Neural cell (in vitro differentiated cells): ENCODE data around the gene CBFA2T3. TPM values are rescaled to one million over a fixed set of nuclear protein-coding genes. Genes with fewer than 3 reads are reported as not detected.

ENCODE experiments used
- H2AFZ ChIP-seq: fragments of 200-600, 300-800 bp; sonication (generic), shearing (Covaris generic); 2 replicates; pipeline ENCODE4 v1.6.0; 2014; ENCODE audit warnings: low read depth, mild to moderate bottlenecking, antibody characterized with exemption, low read length, moderate library complexity
- H3F3A ChIP-seq: fragments of 200-600 bp; shearing (Covaris generic); 2 replicates; pipeline ENCODE4 v1.6.1; 2016; ENCODE audit warnings: mild to moderate bottlenecking, moderate library complexity, mixed read lengths, antibody characterized with exemption, low read length; ENCODE audit not compliant: insufficient read depth, poor library complexity, severe bottlenecking
- H3K27ac ChIP-seq: fragments of 200-600, 300-800 bp; sonication (generic), shearing (Covaris generic); 2 replicates; pipeline ENCODE4 v1.5.1; 2014; ENCODE audit warnings: mild to moderate bottlenecking, low read length, moderate library complexity
- H3K27me3 ChIP-seq: fragments of 300-800, 200-600 bp; sonication (generic), shearing (Covaris generic); 2 replicates; pipeline ENCODE4 v1.6.0; 2014; ENCODE audit warnings: mild to moderate bottlenecking, low read depth, low read length, moderate library complexity; ENCODE audit not compliant: insufficient read depth
- H3K36me3 ChIP-seq: fragments of 300-800, 200-600 bp; sonication (generic), shearing (Covaris generic); 2 replicates; pipeline ENCODE4 v1.5.1; 2014; ENCODE audit warnings: mild to moderate bottlenecking, antibody characterized with exemption, low read length, moderate library complexity; ENCODE audit not compliant: insufficient read depth
- H3K4me2 ChIP-seq: fragments of 300-800, 200-600 bp; sonication (generic), shearing (Covaris generic); 2 replicates; pipeline ENCODE4 v1.6.0; 2014; ENCODE audit warnings: mild to moderate bottlenecking, low read length
- H3K4me3 ChIP-seq: fragments of 300-800, 200-600 bp; sonication (generic), shearing (Covaris generic); 2 replicates; pipeline ENCODE4 v1.5.1; 2014; ENCODE audit warnings: mild to moderate bottlenecking, low read length, moderate library complexity
- H3K79me2 ChIP-seq: fragments of 200-600 bp; shearing (Covaris generic); replicated peaks from 2 replicates; pipeline ENCODE4 v1.6.0; 2014; ENCODE audit warnings: mild to moderate bottlenecking, low read length, moderate library complexity; ENCODE audit not compliant: insufficient read depth
- H3K9ac ChIP-seq: fragments of 300-800, 200-600 bp; sonication (generic), shearing (Covaris generic); 2 replicates; pipeline ENCODE4 v1.6.1; 2016; ENCODE audit warnings: mild to moderate bottlenecking, low read length, mixed read lengths
- H3K9me2 ChIP-seq: fragments of 200-600 bp; shearing (Covaris generic); 2 replicates; pipeline ENCODE4 v1.6.1; 2016; ENCODE audit warnings: mild to moderate bottlenecking, low read length, mixed read lengths; ENCODE audit not compliant: insufficient read depth
- H3K9me3 ChIP-seq: fragments of 200-600, 300-800 bp; sonication (generic), shearing (Covaris generic); 2 replicates; pipeline ENCODE4 v1.6.1; 2016; ENCODE audit warnings: mild to moderate bottlenecking, mixed run types, low read length, moderate library complexity, mixed read lengths
- H4K20me1 ChIP-seq: fragments of 200-600 bp; shearing (Covaris generic); 2 replicates; pipeline ENCODE4 v1.6.1; 2016; ENCODE audit warnings: mild to moderate bottlenecking, mixed run types; ENCODE audit not compliant: insufficient read depth
- CTCF ChIP-seq: fragments of 450-650 bp; IDR thresholded peaks from 2 replicates; pipeline ENCODE4 v1.5.1; 2014; ENCODE audit warnings: antibody characterized with exemption, mild to moderate bottlenecking, moderate library complexity; ENCODE audit not compliant: poor library complexity, severe bottlenecking
- EP300 ChIP-seq: fragments of 450-650 bp; conservative IDR thresholded peaks from 2 replicates; pipeline ENCODE4 v1.6.1; 2014; ENCODE audit warnings: antibody characterized with exemption, mild to moderate bottlenecking, moderate library complexity; ENCODE audit not compliant: poor library complexity, severe bottlenecking
- EZH2 ChIP-seq: fragments of 200-600, 300-800 bp; shearing (Covaris generic), sonication (generic); IDR thresholded peaks from 2 replicates; pipeline ENCODE4 v1.6.1; 2014; ENCODE audit warnings: antibody characterized with exemption, low read length, borderline replicate concordance, mild to moderate bottlenecking; ENCODE audit not compliant: insufficient read depth, poor library complexity, severe bottlenecking
- MXI1 ChIP-seq: fragments of 450-650 bp; conservative IDR thresholded peaks from 2 replicates; pipeline ENCODE4 v1.6.1; 2014; ENCODE audit warnings: antibody characterized with exemption, mild to moderate bottlenecking; ENCODE audit not compliant: poor library complexity, severe bottlenecking
- POLR2AphosphoS5 ChIP-seq: IDR thresholded peaks from 2 replicates; pipeline ENCODE4 v1.6.1; 2012
- RAD21 ChIP-seq: fragments of 450-650 bp; conservative IDR thresholded peaks from 2 replicates; pipeline ENCODE4 v1.6.1; 2014; ENCODE audit warnings: antibody characterized with exemption, mild to moderate bottlenecking, moderate library complexity
- REST ChIP-seq: IDR thresholded peaks from 2 replicates; pipeline ENCODE4 v1.6.1; 2012; ENCODE audit warnings: borderline replicate concordance
- SMC3 ChIP-seq: fragments of 450-650 bp; conservative IDR thresholded peaks from 2 replicates; pipeline ENCODE4 v1.6.1; 2014; ENCODE audit warnings: antibody characterized with exemption, mild to moderate bottlenecking, moderate library complexity; ENCODE audit not compliant: poor library complexity
- TAF1 ChIP-seq: IDR thresholded peaks from 2 replicates; pipeline ENCODE4 v1.6.1; 2012; ENCODE audit warnings: low read depth
- polyA plus RNA-seq: library from polyadenylated mRNA; depleted of rRNA; stranded (reverse); fragments of >200 nt; gene quantifications from 2 replicates; pipeline ENCODE4 v1.2.3, GENCODE V29; 2014

CBFA2T3 gene
- polyA plus RNA-seq, 1 donor from 2014 or later: 2.1 TPM

GRCh38 chr16:88844419-88845036, 132.5 kb downstream of the CBFA2T3 start:
- no peaks in the 10 kb centered on the region for H3F3A ChIP-seq
- H2AFZ ChIP-seq: no peak overlapping the region
- no peaks in the 10 kb centered on the region for H3K36me3 ChIP-seq
- no peak overlapping the region for H3K4me3 ChIP-seq
- H3K9ac ChIP-seq: no peak overlapping the region
- H3K4me2 ChIP-seq: no peak overlapping the region
- H3K9me3 ChIP-seq: no peaks in the 10 kb centered on the region
- H3K79me2 ChIP-seq: no peaks in the 10 kb centered on the region
- H4K20me1 ChIP-seq: no peaks in the 10 kb centered on the region
- H3K27me3 ChIP-seq: no peaks in the 10 kb centered on the region
- no peaks in the 10 kb centered on the region for H3K9me2 ChIP-seq
- TF ChIP-seq CTCF (no peak), SMC3 (no peak), EP300 (no peak), POLR2AphosphoS5 (no peak), MXI1 (no peak), EZH2 (no peak), RAD21 (no peak), TAF1 (no peak), REST (no peak)
- no peak overlapping the region for H3K27ac ChIP-seq

DNA sequence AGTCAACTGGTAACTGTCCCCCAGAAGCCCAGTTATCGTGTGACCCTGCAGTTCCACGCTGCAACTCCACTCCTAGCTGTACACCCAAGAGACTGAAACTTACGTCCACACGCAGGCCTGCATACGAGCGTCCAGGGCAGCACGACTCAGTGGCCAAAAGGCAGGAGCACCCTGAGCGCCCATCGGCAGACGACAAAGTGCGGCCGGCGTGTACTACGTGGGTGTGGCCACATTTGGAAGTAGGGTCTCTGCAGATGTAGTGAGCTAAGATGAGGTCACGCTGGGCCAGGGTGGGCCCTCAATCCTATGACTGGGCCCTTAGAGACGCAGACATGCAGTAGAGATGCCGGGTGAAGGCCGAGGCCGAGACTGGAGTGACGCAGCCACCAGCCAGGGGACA, 133.8 kb downstream of the CBFA2T3 start:
- Histone ChIP-seq H3K27ac (no peak overlapping the region), H3K9me3 (no peaks in the 10 kb centered on the region), H3K9me2 (no peaks in the 10 kb centered on the region), H2AFZ (no peak overlapping the region), H3K9ac (no peak overlapping the region), H4K20me1 (no peaks in the 10 kb centered on the region), H3F3A (no peaks in the 10 kb centered on the region), H3K4me3 (no peak overlapping the region), H3K4me2 (no peak overlapping the region), H3K79me2 (no peaks in the 10 kb centered on the region), H3K27me3 (no peaks in the 10 kb centered on the region), H3K36me3 (no peaks in the 10 kb centered on the region)
- TF ChIP-seq RAD21 (no peak), EP300 (no peak), TAF1 (no peak), SMC3 (no peak), REST (no peak)
